Stimulated activated CD8-positive, alpha-beta memory T cell treated with anti-CD3 and anti-CD28 coated beads, Interleukin-7, amount 100 ng/mL, for 48 hours (primary cell): ENCODE results near the gene LGI4.

Experiments used
- DNase-seq, 2 donors: peaks; one replicate each; pipeline ENCODE4 v3.0.0-alpha.2; 2020; ENCODE audit warnings: low read depth in 1 of 2; ENCODE audit errors: extremely low read depth in 1 of 2

Gene LGI4

DNA sequence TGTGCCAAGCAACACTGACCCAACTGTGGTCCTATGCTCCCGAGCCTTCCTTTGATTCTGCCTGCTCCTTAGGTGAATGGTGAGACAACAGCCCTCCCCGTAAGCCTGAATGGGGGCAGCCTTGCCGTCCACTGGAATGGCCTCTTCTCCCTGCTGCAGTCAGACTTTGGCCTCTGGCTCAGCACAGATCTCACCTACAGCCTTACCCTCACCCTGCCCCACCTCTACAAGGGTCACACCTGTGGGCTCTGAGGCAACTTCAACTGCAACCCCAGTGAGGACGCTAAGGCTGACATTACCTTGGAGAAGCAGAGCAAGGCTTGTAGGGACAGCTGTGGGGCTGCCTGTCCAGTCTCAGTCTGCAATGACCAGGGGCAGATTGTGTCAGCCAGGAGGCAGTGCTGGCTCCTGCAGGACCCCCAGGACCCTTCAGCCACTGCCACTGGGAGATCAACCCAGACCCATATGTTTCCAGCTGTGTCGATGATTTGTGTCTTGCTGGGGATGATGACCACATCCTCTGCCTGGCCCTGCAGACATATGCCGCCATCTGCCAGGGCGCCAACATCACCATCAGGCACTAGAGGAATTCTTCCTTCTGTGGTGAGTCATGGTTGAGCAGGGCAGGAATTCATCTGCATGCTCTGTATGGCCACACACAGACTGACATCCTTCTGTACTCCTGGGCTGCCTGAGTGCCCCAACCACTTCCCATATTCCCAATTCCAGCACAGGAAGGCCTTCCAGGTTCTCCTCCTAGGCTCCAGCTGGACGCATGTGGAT, 46.5 kb downstream of the LGI4 start:
- no peak for DNase-seq

GRCh38 chr19:35087393-35087792, 47.5 kb downstream of the LGI4 start:
- no peak for DNase-seq

- DNase-seq = no peak
Measured at GRCh38 chr19:35086455-35086854, 48.4 kb downstream of the LGI4 start.

GRCh38 chr19:35085947-35086346, 48.9 kb downstream of the LGI4 start:
- DNase-seq = no peak

GRCh38 chr19:35084509-35084762, 50.4 kb downstream of the LGI4 start:
- no peak for DNase-seq

GRCh38 chr19:35083691-35084508, 51.0 kb downstream of the LGI4 start:
- DNase-seq = no peak

GRCh38 chr19:35081201-35081600, 53.7 kb downstream of the LGI4 start:
- DNase-seq = no peak

DNA sequence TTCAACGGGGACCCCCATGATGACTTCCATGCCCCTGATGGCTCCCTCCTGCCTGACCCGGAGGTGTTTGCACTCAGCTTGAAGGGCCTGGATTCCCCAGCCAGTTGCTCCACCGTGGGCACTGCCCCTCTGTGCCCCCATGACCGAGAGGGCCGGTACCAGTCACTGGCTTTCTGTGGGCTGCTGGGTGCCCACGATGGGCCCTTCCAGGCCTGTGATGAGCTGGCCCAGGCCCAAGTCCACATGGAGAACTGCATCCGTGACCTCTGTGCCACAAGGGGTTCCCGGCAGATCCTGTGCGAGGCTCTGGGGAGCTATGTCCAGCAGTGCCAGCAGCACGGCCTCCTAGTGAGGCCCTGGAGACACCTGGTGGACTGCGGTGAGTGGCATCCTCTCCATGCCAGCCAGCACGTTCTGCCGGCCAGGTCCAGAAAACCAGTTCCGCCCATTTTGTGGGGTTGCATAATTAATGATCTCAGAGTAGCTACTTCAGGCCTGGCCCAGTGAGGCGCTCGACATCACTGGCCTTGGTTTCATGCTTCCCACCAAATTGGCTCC, 54.2 kb downstream of the LGI4 start:
- DNase-seq = no peak

- no peak for DNase-seq
Measured at GRCh38 chr19:35079826-35080225, 55.0 kb downstream of the LGI4 start.

- DNase-seq = no peak
Measured at GRCh38 chr19:35077411-35078223, 57.2 kb downstream of the LGI4 start.

DNA sequence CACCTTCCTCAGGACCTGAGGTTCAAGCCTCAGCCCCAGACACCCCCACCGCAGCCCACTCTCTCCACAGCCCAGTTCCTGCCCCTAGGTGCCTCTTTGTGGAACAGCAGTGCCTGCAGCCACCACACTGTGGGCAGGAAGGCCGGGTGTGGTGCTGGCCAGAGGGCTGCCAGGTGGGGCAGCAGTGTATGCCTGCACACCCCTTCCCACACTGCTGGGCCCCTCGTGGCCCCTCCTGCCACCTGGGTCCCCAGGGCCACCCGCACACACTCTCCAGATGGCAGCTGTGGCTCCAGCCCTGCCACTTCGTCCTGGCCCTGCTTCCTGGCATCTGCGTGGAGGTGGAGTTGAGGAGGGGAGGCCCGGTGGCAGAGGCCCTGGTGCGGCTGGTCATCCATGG, 58.2 kb downstream of the LGI4 start:
- no peak for DNase-seq

DNA sequence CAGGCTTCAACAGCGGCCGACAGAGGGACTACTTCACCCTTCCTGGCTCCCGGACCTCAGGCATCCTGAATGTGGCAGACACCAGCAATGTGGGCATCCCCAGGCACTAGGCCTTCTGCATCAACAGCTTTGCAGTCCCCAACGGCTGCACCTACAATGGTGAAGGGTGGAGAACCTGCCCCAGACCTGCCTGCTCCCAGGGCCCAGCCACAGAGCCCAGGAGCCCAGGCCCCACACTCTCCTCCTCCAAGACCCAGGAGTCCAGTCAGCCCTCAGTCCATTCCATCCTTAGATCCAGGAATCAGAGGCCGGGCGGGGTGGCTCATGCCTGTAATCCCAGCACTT, 58.9 kb downstream of the LGI4 start:
- no peak for DNase-seq

DNA sequence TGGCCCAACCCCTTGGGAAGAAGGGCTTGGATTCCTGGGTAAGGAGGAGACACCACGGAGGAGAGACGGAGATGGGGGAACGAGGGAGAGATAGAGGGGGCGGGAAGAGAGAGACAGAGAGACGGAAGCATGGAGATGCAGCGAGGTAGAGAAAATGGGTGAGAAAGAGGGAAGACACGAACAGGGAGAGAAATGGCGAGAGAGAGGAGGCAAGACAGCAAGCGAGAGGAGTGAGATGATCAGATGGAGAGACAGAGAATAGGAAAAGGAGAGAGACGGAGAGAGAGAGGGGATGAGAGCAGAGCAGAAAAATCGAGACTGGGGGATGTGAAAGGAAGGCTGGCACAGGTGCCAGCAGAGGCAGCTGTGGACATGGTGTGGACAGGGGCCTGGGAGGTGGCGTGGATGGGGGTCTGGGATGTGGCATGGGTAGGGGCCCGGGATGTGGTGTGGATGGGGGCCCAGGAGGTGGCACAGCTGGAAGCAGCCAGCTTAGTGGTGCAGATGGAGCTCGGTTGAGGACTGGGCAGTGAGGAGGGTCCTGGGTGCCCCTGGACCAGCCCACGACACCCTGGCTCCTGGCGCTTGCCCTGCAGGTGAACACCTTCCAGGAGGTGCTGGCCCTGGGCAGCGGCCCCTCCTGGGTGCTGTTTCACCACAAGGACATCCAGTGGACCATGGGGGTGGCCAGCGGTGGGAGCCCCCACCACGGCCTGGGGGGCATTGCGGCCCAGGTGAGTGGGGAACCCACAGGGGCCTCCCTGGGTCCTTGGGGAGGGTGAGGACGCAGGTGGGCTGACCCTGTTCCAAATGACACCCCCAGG, 59.4 kb downstream of the LGI4 start:
- DNase-seq = no peak
